Measurements from ENCODE around the gene DOCK1.

DOCK1 gene

DNA sequence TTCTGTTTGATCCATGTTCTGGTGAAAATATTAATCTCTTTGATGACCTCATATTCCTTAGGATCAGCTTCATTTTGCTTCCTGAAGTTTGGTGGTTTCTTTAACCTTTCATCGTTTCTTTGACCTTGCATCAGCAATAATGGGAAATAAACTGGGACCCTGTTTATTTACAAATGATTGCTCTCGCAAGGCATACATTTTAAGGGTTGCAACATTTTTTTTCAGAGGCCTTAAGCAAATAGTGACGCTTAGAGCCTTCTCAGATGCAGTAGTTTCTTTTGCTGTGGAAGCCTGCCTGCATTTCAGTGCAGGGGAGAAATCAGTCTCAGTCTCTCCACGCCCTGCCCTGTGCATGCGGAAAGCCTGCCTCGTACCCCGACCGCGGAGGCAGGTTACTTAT lies 504.8 kb downstream of the DOCK1 start:
- no peak for TF ChIP-seq CTCF (conservative IDR thresholded peaks at IDR 0.05)
- no peak for TF ChIP-seq ZFX (IDR thresholded peaks at IDR 0.05)
- H3K27ac ChIP-seq = no peak overlapping the region

DNA sequence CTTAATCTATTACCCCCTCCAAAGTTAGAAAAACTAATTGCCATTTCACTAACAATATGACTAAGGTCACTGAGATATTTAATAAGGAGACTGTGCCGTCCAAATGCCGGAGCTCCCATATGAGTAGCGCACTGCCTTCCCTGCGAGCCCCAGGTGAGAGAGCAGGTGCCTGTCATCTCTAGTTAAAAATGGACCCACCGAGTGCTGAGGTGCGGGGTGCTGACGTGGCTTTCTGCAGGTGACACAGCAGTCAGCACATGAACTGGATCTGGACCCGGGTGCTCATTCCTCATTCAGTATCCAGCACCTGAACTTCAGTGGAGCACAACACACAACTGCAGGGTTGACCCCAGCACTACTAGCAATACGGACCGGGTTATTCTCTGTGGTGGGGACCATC lies 505.8 kb downstream of the DOCK1 start:
- TF ChIP-seq CTCF (conservative IDR thresholded peaks at IDR 0.05) = no peak
- TF ChIP-seq ZFX (IDR thresholded peaks at IDR 0.05) = no peak

DNA sequence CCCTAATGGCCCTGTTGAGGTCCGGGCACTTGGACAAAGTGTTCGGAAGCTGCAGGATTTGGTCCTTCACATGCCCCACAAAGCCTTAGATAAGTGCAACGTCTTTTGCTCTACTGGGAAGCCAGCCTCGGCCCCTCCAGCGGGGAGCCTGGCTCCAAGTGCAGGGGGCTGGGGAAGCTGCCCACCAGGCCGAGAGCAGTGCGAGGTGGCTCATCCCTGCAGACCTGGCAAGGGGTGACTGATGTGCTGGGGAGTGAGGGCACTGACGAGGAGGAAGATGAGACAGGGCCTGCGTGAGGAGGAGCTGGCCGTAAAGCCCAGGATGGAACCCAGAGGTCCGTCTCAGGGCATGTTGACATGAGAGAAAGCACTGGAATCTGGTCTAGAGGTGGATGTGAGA lies 508.1 kb downstream of the DOCK1 start:
- no peak overlapping the region for H3K27ac ChIP-seq
- TF ChIP-seq ZFX (IDR thresholded peaks at IDR 0.05) = no peak
- no peak for TF ChIP-seq CTCF (conservative IDR thresholded peaks at IDR 0.05)

More for the DNA sequence above, 505.8 kb downstream of the DOCK1 start:
- H3K27ac ChIP-seq = no peak overlapping the region

DNA sequence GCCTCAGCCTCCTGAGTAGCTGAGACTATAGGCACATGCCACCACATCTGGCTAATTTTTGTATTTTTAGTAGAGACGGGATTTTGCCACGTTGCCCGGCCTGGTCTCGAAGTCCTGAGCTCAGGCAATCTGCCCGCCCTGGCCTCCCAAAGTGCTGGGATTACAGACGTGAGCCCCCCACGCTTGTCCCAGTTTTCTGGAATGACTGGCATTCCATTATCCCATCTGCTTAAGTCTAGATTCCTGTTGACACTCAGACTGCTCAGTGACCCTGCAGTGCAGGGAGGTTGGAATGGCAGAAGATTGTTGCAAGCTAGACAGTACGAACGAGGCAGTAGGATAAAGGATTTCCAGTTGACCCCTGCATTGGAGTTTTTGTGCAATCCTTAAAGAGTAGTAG lies 508.8 kb downstream of the DOCK1 start:
- TF ChIP-seq CTCF (conservative IDR thresholded peaks at IDR 0.05) = no peak
- TF ChIP-seq ZFX (IDR thresholded peaks at IDR 0.05) = no peak
- no peak overlapping the region for H3K27ac ChIP-seq

- no peak overlapping the region for H3K27ac ChIP-seq
- no peak for TF ChIP-seq ZFX (IDR thresholded peaks at IDR 0.05)
- TF ChIP-seq CTCF (conservative IDR thresholded peaks at IDR 0.05) = no peak
Observed at GRCh38 chr10:127415116-127415515, 509.9 kb downstream of the DOCK1 start.

- H3K27ac ChIP-seq = no peak overlapping the region
- TF ChIP-seq ZFX (IDR thresholded peaks at IDR 0.05) (no peak), CTCF (conservative IDR thresholded peaks at IDR 0.05) (no peak)
Observed at GRCh38 chr10:127415901-127416581, 510.8 kb downstream of the DOCK1 start.

- H3K27ac ChIP-seq = no peak overlapping the region
- TF ChIP-seq CTCF (conservative IDR thresholded peaks at IDR 0.05) (no peak), ZFX (IDR thresholded peaks at IDR 0.05) (no peak)
Observed at GRCh38 chr10:127417031-127417430, 511.8 kb downstream of the DOCK1 start.

All from C4-2B (cell line).